Astrocyte (in vitro differentiated cells and primary cell): Measurements from ENCODE around the gene CHRNB4. TPM values are rescaled to one million over a fixed set of nuclear protein-coding genes. Genes with fewer than 3 reads are reported as not detected.

Experiments used
- DNase-seq: peaks from one replicate; pipeline ENCODE4 v3.0.0-alpha.2; 2010; ENCODE audit warnings: low read depth
- FAIRE-seq: peaks from 2 replicates; lab custom pipeline; 2011; peaks lifted over from hg19 to GRCh38; lab: Jason Lieb, UNC
- H2AFZ ChIP-seq: 2 replicates; pipeline ENCODE4 v1.6.0; 2012; ENCODE audit warnings: low read depth, low read length, inconsistent platforms
- H3K27ac ChIP-seq: 2 replicates; pipeline ENCODE4 v1.5.1; 2011; ENCODE audit warnings: low read depth, low read length, inconsistent platforms
- H3K27me3 ChIP-seq: 2 replicates; pipeline ENCODE4 v1.6.0; 2011; ENCODE audit warnings: low read length, inconsistent platforms; ENCODE audit not compliant: insufficient read depth
- H3K36me3 ChIP-seq: 2 replicates; pipeline ENCODE4 v1.5.1; 2011; ENCODE audit warnings: low read length, inconsistent platforms; ENCODE audit not compliant: insufficient read depth
- H3K4me1 ChIP-seq: 2 replicates; pipeline ENCODE4 v1.5.1; 2011; ENCODE audit warnings: low read length, inconsistent platforms; ENCODE audit not compliant: insufficient read depth
- H3K4me2 ChIP-seq: 2 replicates; pipeline ENCODE4 v1.6.0; 2012; ENCODE audit warnings: low read length, inconsistent platforms
- H3K4me3 ChIP-seq: 2 replicates; pipeline ENCODE4 v1.5.1; 2011; ENCODE audit warnings: low read depth, mild to moderate bottlenecking, low read length, inconsistent platforms; ENCODE audit not compliant: insufficient read depth
- H3K79me2 ChIP-seq: 2 replicates; pipeline ENCODE4 v1.6.0; 2012; ENCODE audit warnings: mild to moderate bottlenecking, low read length, inconsistent platforms; ENCODE audit not compliant: insufficient read depth
- H3K9ac ChIP-seq: 2 replicates; pipeline ENCODE4 v1.6.0; 2012; ENCODE audit warnings: mild to moderate bottlenecking, low read length, inconsistent platforms
- H3K9me3 ChIP-seq: 2 replicates; pipeline ENCODE4 v1.5.1; 2012; ENCODE audit warnings: low read depth, mild to moderate bottlenecking, low read length, inconsistent platforms; ENCODE audit not compliant: insufficient read depth
- H4K20me1 ChIP-seq: 2 replicates; pipeline ENCODE4 v1.6.0; 2012; ENCODE audit warnings: low read length, inconsistent platforms; ENCODE audit not compliant: insufficient read depth
- H3K27ac Mint-ChIP-seq: one replicate; pipeline ENCODE4 v1.8.0; 2021; ENCODE audit warnings: mild to moderate bottlenecking, mixed read lengths; ENCODE audit not compliant: unreplicated experiment
- H3K27me3 Mint-ChIP-seq: one replicate; pipeline ENCODE4 v1.8.0; 2021; ENCODE audit warnings: low read depth, mixed read lengths; ENCODE audit not compliant: unreplicated experiment
- H3K36me3 Mint-ChIP-seq: one replicate; pipeline ENCODE4 v1.8.0; 2021; ENCODE audit warnings: low read depth, mixed read lengths; ENCODE audit not compliant: unreplicated experiment
- H3K4me1 Mint-ChIP-seq: one replicate; pipeline ENCODE4 v1.8.0; 2021; ENCODE audit warnings: low read depth, mixed read lengths; ENCODE audit not compliant: unreplicated experiment
- H3K4me3 Mint-ChIP-seq: one replicate; pipeline ENCODE4 v1.8.0; 2021; ENCODE audit warnings: mild to moderate bottlenecking, moderate library complexity, mixed read lengths; ENCODE audit not compliant: unreplicated experiment
- H3K9me3 Mint-ChIP-seq: one replicate; pipeline ENCODE4 v1.8.0; 2021; ENCODE audit warnings: mild to moderate bottlenecking, mixed read lengths; ENCODE audit not compliant: unreplicated experiment
- EZH2 ChIP-seq: IDR thresholded peaks from 2 replicates; pipeline ENCODE4 v1.6.1; 2012; ENCODE audit warnings: mild to moderate bottlenecking, low read length, inconsistent platforms; ENCODE audit not compliant: insufficient read depth
- total RNA-seq: library from RNA; stranded (reverse); gene quantifications from 2 replicates; pipeline ENCODE4 v1.2.1, GENCODE V29; 2021
- TF ChIP-seq, protein P1 (sequence below): IDR thresholded peaks from 2 replicates; pipeline ENCODE4 v1.5.1; 2011; ENCODE audit warnings: low read depth, mild to moderate bottlenecking, inconsistent platforms, low read length, moderate library complexity; ENCODE audit not compliant: insufficient read depth

CHRNB4 gene
- total RNA-seq, 1 donor from 2014 or later: not detected

DNA sequence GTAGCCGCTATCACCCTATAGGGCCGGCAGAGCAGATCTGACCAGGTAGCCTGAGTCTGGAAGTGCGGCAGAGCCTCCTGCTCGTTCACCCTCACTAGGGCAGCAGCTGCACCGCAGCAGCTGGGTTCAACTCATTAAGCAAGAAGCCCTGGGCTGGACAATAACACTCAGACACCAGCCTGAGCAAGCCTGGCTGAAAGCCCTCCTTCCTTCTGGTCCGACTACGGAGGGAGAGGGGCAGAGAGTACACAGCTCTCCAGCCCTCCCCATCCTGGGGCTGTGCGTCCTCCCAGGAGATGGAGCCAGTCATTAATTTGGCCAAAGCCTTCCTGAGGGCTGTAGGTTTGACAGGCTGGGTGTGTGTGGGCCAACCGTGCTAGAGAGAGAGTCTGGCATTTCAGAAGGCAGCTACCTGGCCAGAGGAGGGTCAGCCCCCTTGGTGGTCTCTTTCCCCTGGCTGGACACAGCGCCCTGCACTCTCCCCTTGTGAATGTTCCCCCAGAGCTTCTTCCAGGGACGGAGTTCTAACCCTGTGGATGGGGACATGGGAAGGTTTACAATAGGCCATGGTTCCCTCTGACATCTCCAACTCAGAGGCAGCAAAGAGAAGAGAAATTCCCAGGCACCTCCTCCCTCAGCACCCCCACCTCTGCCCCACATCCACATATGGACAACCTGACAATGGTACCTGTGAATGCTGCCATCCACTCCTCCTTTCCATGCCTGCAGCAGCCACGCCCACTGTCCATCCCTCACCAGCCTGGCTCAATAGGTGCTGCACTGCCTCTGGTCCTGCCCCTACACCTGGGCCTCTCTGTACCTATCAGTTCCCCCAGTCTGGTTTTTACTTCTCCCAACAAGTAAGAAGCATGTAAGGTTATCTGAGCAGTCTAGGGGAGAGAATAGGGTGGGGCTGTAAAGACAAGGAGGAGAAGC is 6.5 kb downstream of the CHRNB4 start:
- no peaks in the 10 kb centered on the region for H3K36me3 ChIP-seq
- no peak overlapping the region for H3K27ac ChIP-seq
- H3K79me2 ChIP-seq: no peaks in the 10 kb centered on the region
- H3K27me3 ChIP-seq: peaks cover 1% of the 10 kb centered on the region
- no peaks in the 10 kb centered on the region for H4K20me1 ChIP-seq
- H3K4me1 ChIP-seq: no peaks in the 10 kb centered on the region
- H2AFZ ChIP-seq: no peak overlapping the region
- FAIRE-seq (no peak), DNase-seq (no peak)
- H3K36me3 Mint-ChIP-seq: no peaks in the 10 kb centered on the region
- no peak overlapping the region for H3K9ac ChIP-seq
- H3K9me3 Mint-ChIP-seq: peaks cover 11% of the 10 kb centered on the region
- no peak overlapping the region for H3K4me3 Mint-ChIP-seq
- H3K4me2 ChIP-seq: no peak overlapping the region
- H3K9me3 ChIP-seq: peaks cover 6% of the 10 kb centered on the region
- H3K4me3 ChIP-seq: no peak overlapping the region
- no peak overlapping the region for H3K27ac Mint-ChIP-seq
- TF ChIP-seq, protein P1, sequence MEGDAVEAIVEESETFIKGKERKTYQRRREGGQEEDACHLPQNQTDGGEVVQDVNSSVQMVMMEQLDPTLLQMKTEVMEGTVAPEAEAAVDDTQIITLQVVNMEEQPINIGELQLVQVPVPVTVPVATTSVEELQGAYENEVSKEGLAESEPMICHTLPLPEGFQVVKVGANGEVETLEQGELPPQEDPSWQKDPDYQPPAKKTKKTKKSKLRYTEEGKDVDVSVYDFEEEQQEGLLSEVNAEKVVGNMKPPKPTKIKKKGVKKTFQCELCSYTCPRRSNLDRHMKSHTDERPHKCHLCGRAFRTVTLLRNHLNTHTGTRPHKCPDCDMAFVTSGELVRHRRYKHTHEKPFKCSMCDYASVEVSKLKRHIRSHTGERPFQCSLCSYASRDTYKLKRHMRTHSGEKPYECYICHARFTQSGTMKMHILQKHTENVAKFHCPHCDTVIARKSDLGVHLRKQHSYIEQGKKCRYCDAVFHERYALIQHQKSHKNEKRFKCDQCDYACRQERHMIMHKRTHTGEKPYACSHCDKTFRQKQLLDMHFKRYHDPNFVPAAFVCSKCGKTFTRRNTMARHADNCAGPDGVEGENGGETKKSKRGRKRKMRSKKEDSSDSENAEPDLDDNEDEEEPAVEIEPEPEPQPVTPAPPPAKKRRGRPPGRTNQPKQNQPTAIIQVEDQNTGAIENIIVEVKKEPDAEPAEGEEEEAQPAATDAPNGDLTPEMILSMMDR: no peak
- no peak for TF ChIP-seq EZH2
- H3K4me1 Mint-ChIP-seq: no peaks in the 10 kb centered on the region
- peaks cover 50% of the 10 kb centered on the region for H3K27me3 Mint-ChIP-seq

DNA sequence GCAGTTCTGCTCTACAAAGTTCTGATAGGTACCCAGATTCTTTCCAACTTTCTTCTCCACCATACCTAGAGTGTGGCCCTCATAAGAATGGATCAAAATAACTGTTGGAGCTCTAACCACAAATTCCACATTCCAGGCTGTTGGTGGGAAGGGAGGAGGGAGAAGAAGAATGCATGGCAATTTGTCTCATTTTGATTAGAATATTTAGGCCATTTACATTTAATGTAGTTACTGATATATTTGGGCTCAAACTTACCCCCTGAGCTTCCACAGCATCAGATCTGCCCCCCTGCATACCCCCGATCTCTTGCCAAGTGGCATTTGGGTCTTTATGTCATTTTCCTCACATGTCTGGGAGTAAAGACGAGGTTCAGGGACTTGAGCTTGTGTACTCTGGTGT is 7.7 kb downstream of the CHRNB4 start:
- Histone ChIP-seq H4K20me1 (no peaks in the 10 kb centered on the region), H3K36me3 (no peaks in the 10 kb centered on the region), H3K4me1 (no peaks in the 10 kb centered on the region), H3K9ac (no peak overlapping the region), H3K4me2 (no peak overlapping the region), H3K27me3 (peaks cover 9% of the 10 kb centered on the region), H3K9me3 (peaks cover 6% of the 10 kb centered on the region), H2AFZ (no peak overlapping the region), H3K27ac (no peak overlapping the region), H3K79me2 (no peaks in the 10 kb centered on the region), H3K4me3 (no peak overlapping the region)
- Mint-ChIP-seq H3K9me3 (peaks cover 15% of the 10 kb centered on the region), H3K4me1 (no peaks in the 10 kb centered on the region), H3K4me3 (no peak overlapping the region), H3K36me3 (peaks cover 3% of the 10 kb centered on the region), H3K27ac (no peak overlapping the region), H3K27me3 (peaks cover 56% of the 10 kb centered on the region)
- TF ChIP-seq EZH2: no peak
- TF ChIP-seq, protein P1: no peak
- FAIRE-seq (no peak), DNase-seq (no peak)
